Brain microvascular endothelial cell (primary cell): ENCODE results near the gene MOK.
A peak's percentile ranks its signal among the peaks of the same experiment; 100 is the strongest.

Experiments
- DNase-seq: peaks from one replicate; pipeline ENCODE4 v3.0.0-alpha.2; 2020
- H3K27ac ChIP-seq: fragments of 250-450 bp; sonication (Bioruptor Pico); 2 replicates; pipeline ENCODE4 v1.5.1; 2020; ENCODE audit warnings: mild to moderate bottlenecking, moderate library complexity
- H3K27me3 ChIP-seq: fragments of 250-450 bp; sonication (Bioruptor Pico); replicated peaks from 2 replicates; pipeline ENCODE4 v1.5.1; 2020; ENCODE audit warnings: mild to moderate bottlenecking
- H3K36me3 ChIP-seq: fragments of 250-450 bp; sonication (Bioruptor Pico); replicated peaks from 2 replicates; pipeline ENCODE4 v1.5.1; 2020; ENCODE audit warnings: mild to moderate bottlenecking
- H3K4me3 ChIP-seq: 2 replicates; pipeline ENCODE4 v1.5.1; 2011; ENCODE audit warnings: low read depth, mild to moderate bottlenecking, control low read depth, low read length, moderate library complexity
- CTCF ChIP-seq: IDR thresholded peaks from 2 replicates; pipeline ENCODE4 v1.5.1; 2011; ENCODE audit warnings: low read depth, mild to moderate bottlenecking, moderate library complexity, low read length, control low read depth, inconsistent platforms; ENCODE audit errors: missing control alignments
- in situ Hi-C: cut with HindIII; loops from 2 replicates; pipeline ENCODE4 v1.10.0; 2017; ENCODE audit warnings: low sequenced_read_pairs, low pct_ligation_motif_present

MOK gene

GRCh38 chr14:102221026-102221425, 83.9 kb downstream of the MOK start:
- H3K27me3 ChIP-seq, result no peaks in the 10 kb centered on the region
- no peak overlapping the region for H3K4me3 ChIP-seq
- peak; percentile 46 for DNase-seq
- peaks cover 10% of the 10 kb centered on the region for H3K36me3 ChIP-seq
- peak overlapping the region; percentile 17 for H3K27ac ChIP-seq
- in situ Hi-C loops, result no loop called here
- TF ChIP-seq CTCF, result no peak

- TF ChIP-seq CTCF, result no peak
- Histone ChIP-seq H3K27me3 (no peaks in the 10 kb centered on the region), H3K4me3 (no peak overlapping the region), H3K27ac (no peak overlapping the region), H3K36me3 (peaks cover 6% of the 10 kb centered on the region)
- no peak for DNase-seq
- in situ Hi-C loops, result no loop called here
Measured at GRCh38 chr14:102220031-102220430, 84.9 kb downstream of the MOK start.

GRCh38 chr14:102219316-102219715, 85.6 kb downstream of the MOK start:
- DNase-seq, result no peak
- Histone ChIP-seq H3K4me3 (no peak overlapping the region), H3K36me3 (peaks cover 6% of the 10 kb centered on the region), H3K27me3 (no peaks in the 10 kb centered on the region), H3K27ac (no peak overlapping the region)
- TF ChIP-seq CTCF, result no peak
- in situ Hi-C loops, result no loop called here

DNA sequence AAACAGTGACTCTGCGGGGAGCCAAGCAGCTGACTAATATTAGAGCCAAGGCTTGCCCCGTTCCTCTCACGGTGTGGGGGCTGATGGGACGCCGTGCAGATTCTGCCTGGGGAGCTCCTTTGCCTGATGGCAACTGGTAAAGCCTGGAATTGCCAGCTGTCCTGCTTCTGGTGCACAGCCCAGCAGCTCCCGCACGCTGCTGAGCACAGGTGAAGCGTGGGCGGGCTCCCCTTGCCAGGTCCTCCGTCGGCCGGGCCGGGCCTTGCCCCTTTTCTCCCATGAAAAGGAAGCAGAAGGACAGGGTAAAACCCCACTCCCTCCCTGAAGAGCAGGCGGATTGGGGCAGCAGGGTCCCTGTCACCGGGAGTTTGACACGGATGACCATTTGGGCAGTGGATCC, 86.3 kb downstream of the MOK start:
- in situ Hi-C loops, result no loop called here
- no peak for TF ChIP-seq CTCF
- no peak for DNase-seq
- Histone ChIP-seq H3K27ac (no peak overlapping the region), H3K36me3 (peaks cover 6% of the 10 kb centered on the region), H3K4me3 (no peak overlapping the region), H3K27me3 (no peaks in the 10 kb centered on the region)

DNA sequence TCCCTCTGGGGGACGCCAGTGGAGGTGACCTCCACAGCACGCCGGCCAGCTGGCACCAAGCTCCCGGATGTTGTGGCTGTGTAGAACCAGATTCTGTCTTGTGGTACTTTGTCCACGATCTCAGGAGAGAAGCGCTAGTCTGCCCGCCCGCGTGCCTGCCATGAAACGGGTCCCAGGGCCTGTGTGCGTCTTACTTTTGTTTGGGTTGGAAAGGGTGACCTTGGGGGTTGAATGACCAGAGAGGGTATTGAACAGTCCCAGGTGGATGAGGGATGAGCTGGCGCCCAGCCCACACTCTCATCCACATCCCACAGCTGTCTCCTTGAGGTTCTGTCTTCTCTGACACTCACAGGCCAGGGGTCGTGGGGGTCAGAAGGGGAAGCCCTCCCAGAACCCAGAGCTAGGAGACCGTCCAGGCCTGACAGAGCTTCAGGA, 87.0 kb downstream of the MOK start:
- Histone ChIP-seq H3K27ac (no peak overlapping the region), H3K36me3 (peaks cover 4% of the 10 kb centered on the region), H3K27me3 (no peaks in the 10 kb centered on the region), H3K4me3 (no peak overlapping the region)
- TF ChIP-seq CTCF, result no peak
- in situ Hi-C loops, result no loop called here
- DNase-seq, result no peak

DNA sequence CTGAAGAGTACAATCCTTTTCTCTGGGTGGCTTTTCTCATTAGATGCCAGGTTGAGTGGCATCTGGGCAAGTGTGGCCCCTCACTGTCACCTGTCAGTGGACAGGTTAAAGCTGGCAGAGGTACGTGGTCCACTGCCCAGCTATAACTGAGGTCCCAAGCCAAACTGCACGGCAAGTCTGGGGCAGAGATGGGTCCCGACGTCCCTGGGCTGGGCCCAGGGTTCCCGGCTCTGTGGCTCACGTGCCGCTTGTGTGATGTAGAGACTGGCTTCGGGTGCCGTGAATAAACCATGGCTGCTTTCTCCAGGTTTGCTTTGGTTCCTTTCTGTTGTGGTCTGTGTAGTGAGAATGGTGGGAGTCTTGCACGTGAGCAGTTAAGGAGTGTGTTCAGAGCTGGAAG, 87.6 kb downstream of the MOK start:
- DNase-seq, result no peak
- no peak overlapping the region for H3K27ac ChIP-seq
- H3K4me3 ChIP-seq, result no peak overlapping the region
- in situ Hi-C loops, result no loop called here
- H3K27me3 ChIP-seq, result no peaks in the 10 kb centered on the region
- TF ChIP-seq CTCF, result no peak
- no peaks in the 10 kb centered on the region for H3K36me3 ChIP-seq
